Measurements from ENCODE around the gene SOX8. TPM values are rescaled to one million over a fixed set of nuclear protein-coding genes. Genes with fewer than 3 reads are reported as not detected.

Gene SOX8
- total and polyA plus RNA-seq, 2 donors from 2014 or later, result 0.17 to 1.0 TPM

DNA sequence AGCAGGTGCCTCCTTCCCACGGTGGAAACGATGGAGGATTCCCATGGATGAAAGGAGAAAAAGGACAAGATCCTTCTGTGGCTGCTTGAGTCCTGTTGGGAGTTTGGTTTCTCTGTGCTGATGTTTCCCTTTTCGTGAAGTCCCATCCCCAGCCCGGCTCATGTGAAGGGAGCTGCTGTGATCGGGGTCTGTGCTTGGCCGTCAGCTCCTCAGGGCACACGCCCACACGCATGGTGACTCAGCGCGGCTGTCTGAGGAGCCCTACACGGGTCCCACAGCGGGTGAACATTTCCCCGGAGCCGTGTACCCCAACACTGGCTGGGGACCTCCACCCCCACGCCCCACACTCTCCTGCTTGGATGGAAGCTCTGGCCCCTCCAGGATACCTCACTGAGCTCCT, 46.5 kb downstream of the SOX8 start:
- peaks cover 0 to under 1% (median 0%) of the 10 kb centered on the region in 3 donors for H3K9me3 ChIP-seq (ENCODE audit: control insufficient read depth in 2 of 3, insufficient read depth in 1 of 3, low read length in 3 of 3)
- H3K4me3 ChIP-seq (ENCODE audit: low read length in 3 of 3), result no peak overlapping the region
- no peaks in the 10 kb centered on the region for H3K36me3 ChIP-seq (ENCODE audit: control insufficient read depth in 2 of 3, insufficient read depth in 3 of 3, low read length in 3 of 3)
- FAIRE-seq (no peak), DNase-seq (no peak)
- no peaks in the 10 kb centered on the region for H3K27me3 ChIP-seq (ENCODE audit: control insufficient read depth, insufficient read depth, low read length)
- intact Hi-C loops (cut with DNase I), result no loop called here
- no peak overlapping the region for H3K9ac ChIP-seq (ENCODE audit: low read length in 3 of 3)
- TF ChIP-seq, protein P1, sequence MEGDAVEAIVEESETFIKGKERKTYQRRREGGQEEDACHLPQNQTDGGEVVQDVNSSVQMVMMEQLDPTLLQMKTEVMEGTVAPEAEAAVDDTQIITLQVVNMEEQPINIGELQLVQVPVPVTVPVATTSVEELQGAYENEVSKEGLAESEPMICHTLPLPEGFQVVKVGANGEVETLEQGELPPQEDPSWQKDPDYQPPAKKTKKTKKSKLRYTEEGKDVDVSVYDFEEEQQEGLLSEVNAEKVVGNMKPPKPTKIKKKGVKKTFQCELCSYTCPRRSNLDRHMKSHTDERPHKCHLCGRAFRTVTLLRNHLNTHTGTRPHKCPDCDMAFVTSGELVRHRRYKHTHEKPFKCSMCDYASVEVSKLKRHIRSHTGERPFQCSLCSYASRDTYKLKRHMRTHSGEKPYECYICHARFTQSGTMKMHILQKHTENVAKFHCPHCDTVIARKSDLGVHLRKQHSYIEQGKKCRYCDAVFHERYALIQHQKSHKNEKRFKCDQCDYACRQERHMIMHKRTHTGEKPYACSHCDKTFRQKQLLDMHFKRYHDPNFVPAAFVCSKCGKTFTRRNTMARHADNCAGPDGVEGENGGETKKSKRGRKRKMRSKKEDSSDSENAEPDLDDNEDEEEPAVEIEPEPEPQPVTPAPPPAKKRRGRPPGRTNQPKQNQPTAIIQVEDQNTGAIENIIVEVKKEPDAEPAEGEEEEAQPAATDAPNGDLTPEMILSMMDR (IDR thresholded peaks at IDR 0.05; ENCODE audit: borderline replicate concordance, extremely low read depth, insufficient read depth), result no peak
- no peaks in the 10 kb centered on the region for H3K4me1 ChIP-seq (ENCODE audit: control insufficient read depth in 2 of 3, insufficient read depth in 2 of 3, low read depth in 1 of 3, low read length in 3 of 3)
- H3K27ac ChIP-seq (ENCODE audit: low read depth in 2 of 2, low read length in 2 of 2), result no peak overlapping the region

DNA sequence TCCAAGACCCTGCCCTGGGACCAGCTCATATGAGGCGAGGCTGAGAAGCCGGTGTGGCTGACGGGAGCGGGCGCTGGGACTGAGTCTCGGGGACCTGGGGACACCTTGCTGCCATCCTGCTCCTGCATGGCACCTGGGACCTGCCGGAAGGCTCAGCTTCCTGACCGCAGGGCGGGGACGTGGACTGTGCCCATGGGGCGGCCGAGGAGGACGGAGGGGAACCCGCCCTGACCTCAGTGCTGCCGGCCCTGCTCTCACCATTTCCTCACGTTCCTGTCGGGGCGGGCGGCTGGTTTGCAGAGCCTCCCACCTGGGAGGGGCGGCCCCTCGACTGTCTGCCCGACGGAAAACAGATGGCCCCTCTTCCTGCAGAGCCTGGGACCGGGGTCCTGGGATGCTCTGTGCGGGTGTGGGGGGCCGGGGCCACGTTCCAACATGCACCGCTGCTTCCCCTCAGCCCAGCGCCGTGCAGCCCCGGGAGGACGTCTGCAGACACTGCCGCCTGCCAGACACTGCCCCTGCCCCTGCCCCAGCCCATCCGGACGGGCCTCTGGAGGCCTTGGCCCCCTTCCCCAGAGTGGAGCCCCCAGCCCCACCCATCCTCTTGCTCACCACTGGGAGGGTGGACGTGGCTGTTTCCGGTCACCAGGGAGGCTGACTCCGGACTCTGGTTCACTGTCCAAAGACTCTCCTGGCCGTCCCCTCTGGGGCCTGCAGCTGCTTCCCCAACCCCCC, 47.1 kb downstream of the SOX8 start:
- intact Hi-C loops (cut with DNase I), result no loop called here
- H3K9ac ChIP-seq (ENCODE audit: low read length in 3 of 3), result no peak overlapping the region
- no peaks in the 10 kb centered on the region for H3K27me3 ChIP-seq (ENCODE audit: control insufficient read depth, insufficient read depth, low read length)
- no peak for FAIRE-seq
- DNase-seq, result peak in 2 of 5 donors; percentile 35 to 45
- no peak overlapping the region for H3K27ac ChIP-seq (ENCODE audit: low read depth in 2 of 2, low read length in 2 of 2)
- H3K4me3 ChIP-seq (ENCODE audit: low read length in 3 of 3), result no peak overlapping the region
- H3K9me3 ChIP-seq (ENCODE audit: control insufficient read depth in 2 of 3, insufficient read depth in 1 of 3, low read length in 3 of 3), result peaks cover 0 to 2% (median 0%) of the 10 kb centered on the region in 3 donors
- TF ChIP-seq, protein P1 (IDR thresholded peaks at IDR 0.05; ENCODE audit: borderline replicate concordance, extremely low read depth, insufficient read depth), result no peak
- no peaks in the 10 kb centered on the region for H3K36me3 ChIP-seq (ENCODE audit: control insufficient read depth in 2 of 3, insufficient read depth in 3 of 3, low read length in 3 of 3)
- H3K4me1 ChIP-seq (ENCODE audit: control insufficient read depth in 2 of 3, insufficient read depth in 2 of 3, low read depth in 1 of 3, low read length in 3 of 3), result no peaks in the 10 kb centered on the region

DNA sequence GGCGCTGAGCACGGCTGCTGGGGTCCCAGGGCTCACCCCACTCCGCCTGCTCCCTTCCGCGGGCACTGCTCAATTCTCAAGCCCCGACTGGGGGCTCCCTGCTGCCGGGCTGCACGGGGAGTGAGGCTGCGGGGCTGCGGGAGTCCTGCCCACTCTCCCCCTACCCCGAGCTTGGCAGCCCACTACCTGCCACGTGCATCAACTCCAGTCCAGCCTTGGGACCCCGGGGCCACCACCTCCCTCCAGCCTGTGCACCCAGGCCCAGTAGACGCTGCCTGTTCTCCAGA, 47.6 kb downstream of the SOX8 start:
- no peaks in the 10 kb centered on the region for H3K27me3 ChIP-seq (ENCODE audit: control insufficient read depth, insufficient read depth, low read length)
- intact Hi-C loops (cut with DNase I), result no loop called here

More for the DNA sequence above, 47.6 kb downstream of the SOX8 start:
- Histone ChIP-seq H3K36me3 (ENCODE audit: control insufficient read depth in 2 of 3, insufficient read depth in 3 of 3, low read length in 3 of 3) (no peaks in the 10 kb centered on the region), H3K9me3 (ENCODE audit: control insufficient read depth in 2 of 3, insufficient read depth in 1 of 3, low read length in 3 of 3) (peaks cover 0 to 2% (median 0%) of the 10 kb centered on the region in 3 donors), H3K4me1 (ENCODE audit: control insufficient read depth in 2 of 3, insufficient read depth in 2 of 3, low read depth in 1 of 3, low read length in 3 of 3) (no peaks in the 10 kb centered on the region), H3K27ac (ENCODE audit: low read depth in 2 of 2, low read length in 2 of 2) (no peak overlapping the region), H3K4me3 (ENCODE audit: low read length in 3 of 3) (no peak overlapping the region), H3K9ac (ENCODE audit: low read length in 3 of 3) (no peak overlapping the region)
- FAIRE-seq, result no peak
- no peak for DNase-seq
- TF ChIP-seq, protein P1 (IDR thresholded peaks at IDR 0.05; ENCODE audit: borderline replicate concordance, extremely low read depth, insufficient read depth), result no peak
